Heart left ventricle (tissue), 13 donors: Measurements from ENCODE around the gene PTPRN2.

Experiments
- CTCF ChIP-seq, 12 donors: fragments of 200-600 bp; sonication (generic) in 4 of 12; IDR thresholded peaks; one replicate each; pipeline versions ENCODE4 v1.5.0 to v1.8.0; 2018 to 2022; ENCODE audit warnings: antibody characterized with exemption in 12 of 12, mild to moderate bottlenecking in 5 of 12
- POLR2A ChIP-seq, 2 donors: fragments of 450-650 bp; IDR thresholded peaks; one replicate each; pipeline ENCODE4 v1.6.1; 2017; ENCODE audit warnings: antibody characterized with exemption in 2 of 2, mild to moderate bottlenecking in 2 of 2, moderate library complexity in 2 of 2
- donor health status: ischemic (EF 13 %, LVEDD 7.1; RV severe dilation, severe dysfunction).
- donor health status: DM: no; HTN: yes; CAD: no.
- donor health status: DM: no; HTN: no; CAD: no.
- donor health status: ischemic (EF 25% LVEDD 6.9; RV normal size, moderate dysfunction).
- donor health status: ischemic (EF 25% LVEDD 5.7; RV mildly dilated, moderate dysfunction).
- donor health status: ischemic (EF 35%, LVEDD 5.7; RV mildly dilated, moderate dysfunction).
- donor health status: nonischemic (EF 11% LVEDD 7.7; RV severe dilation, severe dysfunction).
- donor health status: DM: yes; HTN: yes; CAD: no.
- donor health status: PGD.
- donor health status: ischemic (EF 29% LVEDD 5.4; RV normal size, mild dysfunction).
- donor health status: nonischemic (EF 23%, LVEDD 6.1; RV moderate dilation, normal function).

GRCh38 chr7:157690833-157691585 is 896.6 kb downstream of the PTPRN2 start:
- TF ChIP-seq CTCF (IDR thresholded peaks at IDR 0.05): no peak
- TF ChIP-seq POLR2A (IDR thresholded peaks at IDR 0.05): no peak
